Coronary artery (tissue), 2 donors: ENCODE measurements around the gene NTN4.
"Not testable (repeated sequence)": the region's sequence is repeated elsewhere in the genome, so short reads cannot be mapped to it uniquely, and the experiment has no call there.

Experiments
- DNase-seq: peaks from one replicate; pipeline ENCODE4 v3.0.0-alpha.2; 2017; ENCODE audit warnings: low spot score
- H3K27ac ChIP-seq, 2 donors: fragments of 200-600 bp; sonication (generic); one replicate each; pipeline ENCODE4 v1.5.1; 2016 to 2019
- H3K4me3 ChIP-seq: fragments of 200-600 bp; sonication (generic); 2 replicates; pipeline ENCODE4 v1.5.1; 2016; ENCODE audit warnings: mild to moderate bottlenecking, moderate library complexity
- TF ChIP-seq, protein P1 (sequence below): fragments of 200-600 bp; sonication (generic); IDR thresholded peaks from one replicate; pipeline ENCODE4 v1.5.1; 2019; ENCODE audit warnings: antibody characterized with exemption

Gene NTN4

DNA sequence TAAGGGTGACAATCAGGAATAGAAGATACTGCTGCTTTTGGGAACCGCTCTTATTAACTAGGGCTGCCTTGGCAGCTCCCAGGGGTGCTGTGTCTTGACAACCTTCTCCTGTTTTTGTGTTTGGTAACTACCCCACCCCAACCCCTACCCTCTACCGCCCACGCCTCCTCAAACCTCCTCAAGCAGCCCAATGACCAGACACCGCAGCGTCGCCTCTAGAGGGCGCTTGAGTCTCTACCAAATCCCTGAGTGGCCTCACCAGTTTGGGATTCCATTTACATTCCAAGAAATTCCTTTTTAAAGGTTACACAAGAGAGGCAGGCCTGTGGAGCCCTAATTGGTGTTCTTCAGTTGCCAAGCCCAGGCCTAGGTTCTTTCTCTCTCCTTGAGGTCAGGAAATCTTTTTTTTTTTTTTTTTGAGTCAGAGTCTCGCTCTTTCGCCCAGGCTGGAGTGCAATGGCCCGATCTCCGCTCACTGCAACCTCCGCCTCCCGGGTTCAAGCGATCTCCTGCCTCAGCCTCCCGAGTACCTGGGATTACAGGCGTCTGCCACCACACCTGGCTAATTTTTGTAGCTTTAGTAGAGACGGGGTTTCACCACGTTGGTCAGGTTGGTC, 166.9 kb downstream of the NTN4 start:
- TF ChIP-seq, protein P1, sequence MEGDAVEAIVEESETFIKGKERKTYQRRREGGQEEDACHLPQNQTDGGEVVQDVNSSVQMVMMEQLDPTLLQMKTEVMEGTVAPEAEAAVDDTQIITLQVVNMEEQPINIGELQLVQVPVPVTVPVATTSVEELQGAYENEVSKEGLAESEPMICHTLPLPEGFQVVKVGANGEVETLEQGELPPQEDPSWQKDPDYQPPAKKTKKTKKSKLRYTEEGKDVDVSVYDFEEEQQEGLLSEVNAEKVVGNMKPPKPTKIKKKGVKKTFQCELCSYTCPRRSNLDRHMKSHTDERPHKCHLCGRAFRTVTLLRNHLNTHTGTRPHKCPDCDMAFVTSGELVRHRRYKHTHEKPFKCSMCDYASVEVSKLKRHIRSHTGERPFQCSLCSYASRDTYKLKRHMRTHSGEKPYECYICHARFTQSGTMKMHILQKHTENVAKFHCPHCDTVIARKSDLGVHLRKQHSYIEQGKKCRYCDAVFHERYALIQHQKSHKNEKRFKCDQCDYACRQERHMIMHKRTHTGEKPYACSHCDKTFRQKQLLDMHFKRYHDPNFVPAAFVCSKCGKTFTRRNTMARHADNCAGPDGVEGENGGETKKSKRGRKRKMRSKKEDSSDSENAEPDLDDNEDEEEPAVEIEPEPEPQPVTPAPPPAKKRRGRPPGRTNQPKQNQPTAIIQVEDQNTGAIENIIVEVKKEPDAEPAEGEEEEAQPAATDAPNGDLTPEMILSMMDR = peak; percentile 51
- peak overlapping the region in 1 of 2 donors; percentile 68 for H3K27ac ChIP-seq
- DNase-seq = peak; percentile 81

DNA sequence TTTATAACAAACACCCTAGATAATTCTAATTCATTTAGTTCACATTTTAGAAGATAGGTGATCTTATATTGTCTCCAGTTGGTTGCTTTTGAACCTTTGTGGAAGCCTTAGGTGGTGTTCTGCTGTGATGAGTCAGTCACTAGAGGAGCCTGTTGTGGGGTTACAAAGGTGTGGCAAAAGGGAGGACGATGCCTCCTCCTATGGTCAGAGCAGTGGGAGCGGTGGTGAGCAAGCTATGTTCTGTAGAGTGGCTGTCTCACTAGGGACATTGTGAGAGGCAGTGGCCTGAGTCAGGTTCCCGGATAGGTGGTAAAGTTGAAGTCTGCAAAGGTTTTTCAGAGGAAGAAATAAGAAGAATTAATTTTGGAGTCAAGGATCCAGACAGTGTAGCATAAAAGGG, 167.7 kb downstream of the NTN4 start:
- TF ChIP-seq, protein P1 = no peak
- no peak for DNase-seq
- Histone ChIP-seq H3K27ac (no peak overlapping the region), H3K4me3 (no peak overlapping the region)

More for the DNA sequence above, 166.9 kb downstream of the NTN4 start:
- H3K4me3 ChIP-seq = no peak overlapping the region

DNA sequence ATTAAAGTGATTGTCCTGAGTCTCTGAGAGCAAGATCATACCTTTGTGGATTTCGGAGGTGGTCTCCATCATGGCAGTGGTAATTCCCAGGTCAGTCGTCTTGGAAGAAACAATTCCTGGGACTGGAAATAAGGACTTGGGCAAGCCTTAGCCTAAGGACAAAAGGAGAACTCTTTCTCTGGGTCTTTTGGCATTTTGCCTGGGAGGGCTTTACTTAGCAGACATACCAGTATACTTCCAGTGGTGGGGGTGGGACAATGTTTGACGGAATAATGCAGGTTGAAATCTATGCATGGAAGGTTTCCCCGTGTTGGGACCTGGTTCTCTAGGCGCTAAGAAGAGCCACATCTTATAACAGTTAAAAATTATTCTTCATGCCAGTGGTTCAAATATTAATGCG, 168.8 kb downstream of the NTN4 start:
- TF ChIP-seq, protein P1 = no peak
- DNase-seq = no peak
- Histone ChIP-seq H3K27ac (no peak overlapping the region), H3K4me3 (no peak overlapping the region)

DNA sequence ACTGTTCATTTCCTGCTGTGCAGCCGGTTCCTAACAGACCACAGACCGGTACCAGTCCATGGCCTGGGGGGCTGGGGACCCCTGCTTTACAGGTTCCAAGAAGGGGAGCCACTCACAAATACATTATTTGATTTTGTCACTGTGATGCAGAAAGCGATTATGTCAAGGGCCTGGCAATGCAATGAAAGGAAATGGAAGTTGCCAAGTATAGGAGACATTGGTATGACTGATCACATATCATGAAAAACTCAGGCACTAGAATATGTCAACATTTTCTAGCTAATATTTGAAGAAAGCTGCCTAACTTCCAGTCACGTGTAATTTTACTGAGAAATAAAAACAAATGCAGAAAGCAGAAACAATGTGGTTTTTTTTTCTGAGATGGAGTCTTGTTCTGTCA, 170.4 kb downstream of the NTN4 start:
- TF ChIP-seq, protein P1 = no peak
- H3K27ac ChIP-seq = no peak overlapping the region
- no peak for DNase-seq
- H3K4me3 ChIP-seq = no peak overlapping the region

DNA sequence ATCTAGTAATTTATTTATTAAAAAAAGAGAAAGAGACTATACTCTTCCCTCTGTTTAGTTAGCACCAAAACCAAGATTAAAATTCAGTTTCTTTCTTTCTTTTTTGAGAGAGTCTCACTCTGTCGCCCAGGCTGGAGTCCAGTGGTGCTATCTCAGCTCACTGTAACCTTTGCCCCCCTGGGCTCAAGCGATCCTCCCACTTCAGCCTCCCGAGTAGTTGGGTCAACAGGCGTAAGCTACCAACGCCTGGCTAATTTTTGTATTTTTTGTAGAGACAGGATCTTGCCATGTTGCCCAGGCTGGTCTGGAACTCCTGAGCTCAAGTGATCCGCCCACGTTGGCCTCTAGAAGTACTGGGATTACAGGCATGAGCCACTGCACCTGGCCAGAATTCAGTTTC, 174.1 kb downstream of the NTN4 start:
- not testable (repeated sequence) for H3K27ac ChIP-seq, DNase-seq, H3K4me3 ChIP-seq

DNA sequence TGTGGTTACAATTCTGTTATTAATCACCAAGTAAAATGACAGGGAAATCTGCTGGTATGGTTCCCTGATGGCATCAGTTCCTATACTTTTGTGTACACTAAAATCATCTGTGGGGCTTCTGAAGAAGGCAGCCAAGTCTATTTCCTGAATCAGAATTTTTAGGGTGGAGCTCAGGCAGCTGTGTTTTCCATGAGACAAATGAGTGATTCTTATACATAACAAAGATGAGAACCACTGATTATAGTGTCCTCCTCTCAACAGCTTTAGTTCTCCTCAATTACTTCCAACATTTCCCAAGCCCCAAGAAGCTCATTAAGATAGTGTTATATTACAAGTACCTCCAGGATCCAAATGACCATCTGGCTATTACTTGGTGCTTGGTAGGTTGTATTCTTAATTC, 174.8 kb downstream of the NTN4 start:
- Histone ChIP-seq H3K27ac (no peak overlapping the region), H3K4me3 (no peak overlapping the region)
- DNase-seq = no peak
- TF ChIP-seq, protein P1 = no peak

DNA sequence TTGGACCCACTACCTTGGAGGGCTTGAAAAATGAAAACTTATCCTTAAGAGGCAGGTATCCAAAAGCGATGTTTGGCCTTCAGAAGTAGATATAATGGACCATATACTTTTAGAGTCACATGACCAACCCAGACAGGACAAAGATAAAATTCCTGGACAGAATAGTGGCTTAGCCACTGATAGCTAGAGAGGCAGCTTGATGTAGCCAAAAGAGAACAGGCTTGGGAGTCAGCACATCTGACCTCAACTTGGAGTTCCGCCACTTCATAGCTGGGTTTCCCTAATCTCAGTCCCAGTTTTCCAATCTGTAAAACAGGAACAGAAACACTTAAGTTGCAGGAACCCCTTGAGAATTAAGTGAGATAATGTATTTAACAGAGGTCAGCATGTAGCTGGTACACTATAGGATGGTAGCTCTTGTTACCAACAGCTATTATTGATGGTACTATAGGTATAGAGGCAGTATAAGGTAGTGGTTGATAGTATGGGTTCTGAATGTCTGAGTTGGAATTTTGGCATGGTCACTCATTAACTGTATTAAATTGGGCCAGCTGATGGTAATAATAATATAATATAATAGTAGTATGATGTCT, 176.1 kb downstream of the NTN4 start:
- Histone ChIP-seq H3K4me3 (no peak overlapping the region), H3K27ac (no peak overlapping the region)
- TF ChIP-seq, protein P1 = no peak
- no peak for DNase-seq
